Measurements from ENCODE around the gene EVC.
"Not testable (repeated sequence)": the region's sequence is repeated elsewhere in the genome, so short reads cannot be mapped to it uniquely, and the experiment has no call there.

The EVC gene

DNA sequence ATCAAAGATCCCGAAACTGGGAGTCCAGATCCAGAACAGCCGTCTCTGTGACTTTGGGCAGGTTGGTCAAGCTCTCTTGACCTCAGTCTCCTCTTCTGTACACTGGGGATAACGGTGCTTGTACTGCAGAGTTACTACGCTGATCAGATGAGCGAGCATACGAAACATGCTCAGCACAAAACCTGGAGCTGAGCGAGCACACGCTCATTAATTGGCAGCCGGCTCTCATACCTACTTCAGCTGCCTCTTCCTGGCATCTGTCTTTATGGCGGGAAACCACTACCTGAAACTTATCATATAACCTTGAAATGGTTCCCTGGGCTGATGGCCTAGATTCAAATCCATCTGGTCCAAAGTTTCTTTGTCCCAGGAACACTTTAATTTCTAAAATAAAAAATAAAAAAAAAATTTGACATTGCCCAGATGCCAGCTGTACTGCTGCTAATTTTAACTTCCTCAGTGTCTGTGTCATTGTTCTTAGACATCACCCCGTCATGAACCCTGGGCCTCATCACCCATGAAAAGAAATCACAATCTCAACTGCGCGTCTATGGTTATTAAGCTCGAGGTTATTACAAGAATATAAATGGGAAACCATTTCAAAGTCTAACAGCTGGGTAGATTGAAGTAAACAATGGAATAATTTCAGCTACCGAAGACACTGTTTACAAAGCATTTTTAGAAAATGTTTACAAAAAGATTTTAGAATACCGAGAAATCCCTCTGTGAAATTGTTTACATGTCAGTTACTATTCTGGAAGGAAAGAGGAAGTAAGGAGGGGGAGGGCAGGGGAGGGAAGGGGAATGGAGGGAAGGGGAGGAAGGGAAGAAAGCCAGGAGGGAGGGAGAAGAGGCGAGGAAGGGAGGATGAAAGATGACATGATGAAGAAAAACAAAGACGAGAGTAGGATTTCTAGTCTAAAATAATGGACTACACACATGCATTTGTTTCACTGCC, 132.9 kb downstream of the EVC start:
- no peak for DNase-seq (ENCODE audit: low spot score)

DNA sequence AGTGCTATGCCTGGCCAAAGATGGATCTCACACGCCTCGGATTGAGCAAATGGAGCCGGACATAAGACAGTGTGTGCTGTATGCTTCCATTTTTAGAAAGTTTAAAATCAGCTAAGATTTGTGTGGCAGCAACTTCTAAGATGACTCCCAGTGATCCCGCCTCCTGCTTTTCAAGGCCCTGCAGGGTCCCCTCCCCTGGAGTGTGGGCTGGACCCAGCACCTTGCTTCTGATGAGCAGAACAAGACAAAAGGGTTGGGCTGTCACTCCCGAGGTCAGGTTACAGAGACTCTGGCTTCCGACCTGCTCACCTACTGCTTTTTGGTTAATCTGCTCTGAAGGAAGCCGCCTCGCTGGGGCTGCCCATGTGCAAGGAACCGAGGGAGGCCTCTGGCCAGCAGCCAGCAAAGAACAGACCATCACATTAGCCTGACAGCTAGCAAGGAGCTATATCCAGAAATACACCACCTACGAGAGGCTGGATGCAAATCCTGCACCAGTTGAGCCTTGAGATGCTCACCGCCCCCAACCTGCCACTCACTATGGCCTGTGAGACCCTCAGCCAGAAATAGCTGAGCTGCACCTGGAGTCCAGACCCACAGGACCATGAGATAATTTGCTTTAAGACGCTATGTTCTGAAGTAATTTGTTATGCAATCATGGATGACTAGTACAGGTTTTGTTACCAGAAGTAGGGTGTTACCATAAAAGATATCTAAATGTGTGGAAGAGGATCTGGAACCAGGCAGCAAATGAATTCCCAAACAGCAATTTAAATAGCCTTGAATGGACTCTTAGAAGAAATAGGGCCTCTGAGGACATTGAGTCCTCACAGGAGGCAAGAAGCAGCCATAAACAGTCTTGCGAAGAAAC, 134.3 kb downstream of the EVC start:
- no peak for DNase-seq (ENCODE audit: low spot score)

DNA sequence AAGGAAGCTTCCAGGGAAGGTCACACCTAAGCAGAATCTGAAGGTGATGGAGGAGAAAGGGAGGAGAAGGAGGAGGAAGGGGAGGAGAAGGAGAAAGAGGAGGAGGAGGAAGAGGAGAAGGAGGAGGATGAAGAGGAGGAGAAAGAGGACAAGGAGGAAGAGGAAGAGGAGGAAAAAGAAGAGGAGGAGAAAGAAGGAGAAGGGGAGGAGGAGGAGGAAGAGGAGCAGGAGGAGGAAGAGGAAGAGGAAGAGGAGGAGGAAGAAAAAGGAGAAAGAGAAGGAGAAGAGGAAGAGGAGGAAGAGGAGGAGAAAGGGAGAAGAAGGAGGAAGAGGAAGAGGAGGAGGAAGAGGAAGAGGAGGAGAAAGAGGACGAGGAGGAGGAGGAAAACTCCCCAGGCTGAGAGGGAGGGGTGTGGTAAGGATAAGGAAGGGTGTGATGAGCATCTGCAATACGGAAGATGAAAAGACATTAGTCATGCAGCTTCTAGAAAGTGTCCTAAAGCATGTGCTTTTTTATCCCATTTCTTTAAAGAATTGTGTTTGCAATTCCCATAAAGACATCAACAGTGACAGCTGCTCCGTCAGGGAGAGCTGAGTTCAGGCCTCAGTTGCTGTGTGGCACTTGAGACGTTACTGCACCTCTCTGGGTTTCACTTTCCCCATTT, 140.8 kb downstream of the EVC start:
- no peak for DNase-seq (ENCODE audit: low spot score)

DNA sequence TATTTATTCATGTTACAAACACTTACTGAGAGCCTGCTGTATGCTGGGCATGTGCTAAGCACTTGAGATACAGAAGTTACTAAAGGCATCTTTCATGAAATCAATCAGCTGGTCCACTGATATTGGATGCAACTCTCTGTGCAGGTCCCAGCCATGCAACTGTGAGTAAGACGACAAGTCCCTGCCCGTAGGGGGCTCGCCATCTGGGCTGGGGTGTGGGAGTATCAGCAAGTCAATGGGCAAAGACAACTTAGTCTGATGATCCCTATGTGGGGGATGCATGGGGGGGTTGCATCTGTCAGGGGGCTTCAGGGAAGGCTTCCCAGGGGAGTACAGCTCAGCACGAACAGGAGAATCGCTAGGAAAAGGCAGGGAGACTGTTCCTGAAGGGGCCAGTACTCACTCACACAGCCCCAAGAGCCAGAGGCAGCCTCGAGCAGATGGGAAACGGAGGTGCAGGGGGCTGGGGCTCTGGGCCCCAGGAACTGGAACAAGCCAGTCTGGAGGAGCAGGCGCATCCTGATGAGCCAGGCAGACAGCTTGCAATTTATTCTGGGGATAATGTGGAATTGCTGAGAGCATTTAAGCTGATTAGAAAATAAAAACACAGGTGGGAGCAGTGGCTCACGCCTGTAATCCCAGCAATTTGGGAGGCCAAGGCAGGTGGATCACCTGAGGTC, 141.7 kb downstream of the EVC start:
- DNase-seq (ENCODE audit: low spot score) = no peak

DNA sequence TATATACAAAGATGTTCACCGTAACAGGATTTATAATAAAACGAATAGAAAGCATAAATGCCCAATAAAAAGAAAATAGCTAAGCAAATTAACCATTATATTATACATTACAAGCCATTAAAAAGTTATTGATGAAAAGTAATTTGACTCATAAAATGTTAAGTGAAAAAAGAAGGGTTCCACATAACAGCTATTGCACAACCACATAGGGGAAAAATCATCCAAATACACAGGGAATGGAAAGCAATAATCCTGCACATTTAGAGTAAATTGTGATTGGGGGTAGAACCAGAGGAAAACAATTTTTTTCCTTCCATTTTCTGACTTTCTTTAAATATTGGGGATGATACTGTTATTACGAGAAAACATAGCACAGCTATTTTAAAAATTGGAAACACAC, 143.9 kb downstream of the EVC start:
- DNase-seq (ENCODE audit: low spot score) = no peak

DNA sequence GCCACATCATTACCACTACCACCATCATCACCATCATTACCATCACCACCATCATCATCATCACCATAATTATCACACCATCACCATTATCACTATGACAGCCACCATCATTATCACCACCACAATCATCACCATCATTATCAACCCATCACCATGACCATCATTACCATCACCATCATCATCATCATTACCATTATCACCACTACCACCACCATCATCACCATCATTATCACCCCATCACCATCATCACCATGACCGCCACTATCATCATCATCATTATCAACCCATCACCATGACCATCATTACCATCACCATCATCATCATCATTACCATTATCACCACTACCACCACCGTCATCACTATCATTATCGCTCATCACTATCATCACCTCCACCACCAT, 145.4 kb downstream of the EVC start:
- not testable (repeated sequence) for DNase-seq (ENCODE audit: low spot score)

DNA sequence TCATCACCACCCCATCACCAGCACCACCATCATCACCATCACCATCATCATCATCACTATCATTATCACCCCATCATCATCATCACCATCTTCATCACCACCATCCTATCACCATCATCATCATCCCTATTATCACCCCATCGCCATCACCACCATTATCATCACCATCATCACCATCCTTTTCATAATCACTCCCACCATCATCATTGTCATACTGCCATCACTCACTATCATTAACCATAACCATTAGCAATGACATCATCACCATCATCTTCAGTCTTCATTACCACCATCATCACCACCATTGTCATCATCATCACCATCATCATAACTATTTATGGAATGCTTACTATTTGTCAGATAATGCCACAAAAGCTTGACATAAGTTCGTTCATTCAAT, 146.2 kb downstream of the EVC start:
- DNase-seq (ENCODE audit: low spot score) = no peak

DNA sequence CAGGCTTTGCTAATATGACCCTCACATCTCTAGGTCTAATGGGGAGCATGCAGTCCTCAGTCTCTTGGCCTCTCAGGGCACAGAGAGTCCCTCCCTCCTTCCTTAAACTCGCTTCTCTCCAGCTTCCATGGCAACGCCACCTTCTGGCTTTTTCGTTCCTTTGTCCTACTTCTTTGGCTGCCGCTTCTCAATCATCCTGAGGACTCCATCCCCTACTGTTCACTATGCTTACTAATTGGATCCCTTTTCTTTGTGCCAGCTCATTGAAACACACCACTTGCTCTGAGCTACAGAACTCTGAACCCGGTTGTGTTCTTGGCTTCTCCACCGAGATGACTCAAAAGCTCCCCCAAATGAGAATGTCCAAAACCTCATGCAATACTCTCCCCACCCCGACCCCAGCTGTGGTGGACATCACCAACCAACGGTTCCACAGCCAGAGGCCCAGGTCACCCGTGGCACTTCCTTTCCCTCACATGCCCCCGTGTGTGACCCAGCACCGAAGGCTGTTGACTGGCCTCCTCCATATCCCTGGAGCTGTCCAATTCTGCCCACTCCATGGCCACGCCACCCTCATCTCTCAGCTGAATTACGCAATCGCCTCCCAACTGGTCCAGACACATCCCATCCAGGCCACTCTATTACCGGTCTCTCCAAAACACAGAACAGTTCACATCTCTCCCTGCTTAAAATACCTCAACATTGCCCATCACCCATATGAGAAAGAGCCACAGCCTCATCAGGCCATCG, 147.2 kb downstream of the EVC start:
- DNase-seq (ENCODE audit: low spot score) = no peak

DNA sequence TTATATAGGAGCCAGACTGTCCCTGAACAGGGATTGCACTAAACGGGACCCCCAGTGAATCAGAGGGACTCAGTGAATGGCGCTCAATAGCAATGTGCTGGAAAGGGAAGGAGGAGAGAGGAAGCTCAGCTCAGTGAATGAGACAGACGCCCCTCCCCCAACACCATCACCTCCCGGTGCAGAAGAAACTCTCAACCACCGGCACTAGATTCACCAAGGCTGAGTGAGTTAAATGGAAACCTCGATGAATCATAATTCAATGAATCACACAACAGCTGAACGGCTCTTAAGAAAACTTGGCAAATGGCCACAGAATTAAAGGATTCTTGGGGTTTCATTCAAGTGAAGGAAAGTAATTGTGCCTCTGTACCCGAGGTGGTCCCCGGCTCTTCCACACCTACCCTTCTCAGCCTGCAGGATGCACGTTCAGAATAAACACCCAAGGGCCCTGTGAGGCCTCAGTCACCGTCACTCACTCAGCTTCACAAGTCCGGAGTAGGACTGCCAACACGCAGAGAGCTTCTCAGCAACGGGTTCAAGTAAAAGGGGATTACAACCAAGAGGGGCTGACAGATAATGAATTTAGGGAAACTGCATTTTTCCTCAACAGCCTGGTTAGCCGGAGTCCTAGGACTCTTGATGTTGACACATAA, 152.6 kb downstream of the EVC start:
- DNase-seq (ENCODE audit: low spot score) = no peak
